ENCODE data around the gene CCSAP.
A peak's percentile ranks its signal among the peaks of the same experiment; 100 is the strongest.
"Not testable (repeated sequence)": the region's sequence is repeated elsewhere in the genome, so short reads cannot be mapped to it uniquely, and the experiment has no call there.

CCSAP gene

GRCh38 chr1:229364207-229365065, 21.6 kb upstream of the CCSAP start:
- DNase-seq = no peak

- no peak for DNase-seq
These were observed 20.9 kb upstream of the CCSAP start for GRCh38 chr1:229363723-229364122.

GRCh38 chr1:229360420-229360819, 17.6 kb upstream of the CCSAP start:
- DNase-seq = no peak

GRCh38 chr1:229355661-229356060, 12.8 kb upstream of the CCSAP start:
- no peak for DNase-seq

GRCh38 chr1:229354226-229354625, 11.4 kb upstream of the CCSAP start:
- DNase-seq = no peak

- DNase-seq = no peak
These were observed 10.1 kb upstream of the CCSAP start for GRCh38 chr1:229352975-229353374.

GRCh38 chr1:229349463-229350385, 6.9 kb upstream of the CCSAP start:
- DNase-seq = no peak

- no peak for DNase-seq
These were observed 4.7 kb upstream of the CCSAP start for GRCh38 chr1:229347528-229347927.

GRCh38 chr1:229344937-229345684, 2.3 kb upstream of the CCSAP start:
- no peak for DNase-seq

GRCh38 chr1:229344139-229344538, 1.3 kb upstream of the CCSAP start:
- no peak for DNase-seq

GRCh38 chr1:229341774-229342655, 832 bp downstream of the CCSAP start:
- DNase-seq = peak; percentile 89

GRCh38 chr1:229340496-229340895, 2.4 kb downstream of the CCSAP start:
- no peak for DNase-seq

GRCh38 chr1:229339520-229339919, 3.3 kb downstream of the CCSAP start:
- DNase-seq = no peak

- DNase-seq = no peak
These were observed 3.8 kb downstream of the CCSAP start for GRCh38 chr1:229339086-229339485.

GRCh38 chr1:229336345-229336744, 6.5 kb downstream of the CCSAP start:
- DNase-seq = no peak

GRCh38 chr1:229334716-229335115, 8.1 kb downstream of the CCSAP start:
- DNase-seq = no peak

GRCh38 chr1:229334269-229334668, 8.6 kb downstream of the CCSAP start:
- no peak for DNase-seq

- no peak for DNase-seq
These were observed 14.1 kb downstream of the CCSAP start for GRCh38 chr1:229328598-229329362.

- not testable (repeated sequence) for DNase-seq
These were observed 15.1 kb downstream of the CCSAP start for GRCh38 chr1:229327765-229328164.

- no peak for DNase-seq
These were observed 16.2 kb downstream of the CCSAP start for GRCh38 chr1:229326601-229327000.

GRCh38 chr1:229325853-229326487, 16.9 kb downstream of the CCSAP start:
- no peak for DNase-seq

Measured in right forelimb (tissue), 1 donor.